Kidney (tissue), 14 donors: Measurements from ENCODE around the gene TOB1. TPM values are rescaled to one million over a fixed set of nuclear protein-coding genes. Genes with fewer than 3 reads are reported as not detected.

Source experiments
- DNase-seq, 5 donors: peaks; one replicate each; pipeline ENCODE4 v3.0.0-alpha.2; 2013 to 2020
- FAIRE-seq: peaks from 2 replicates; lab custom pipeline; 2012; peaks lifted over from hg19 to GRCh38; lab: Jason Lieb, UNC
- H3K27ac ChIP-seq, 2 donors: one replicate each; pipeline ENCODE4 v1.7.0; 2013; ENCODE audit warnings: low read depth in 2 of 2, low read length in 2 of 2, inconsistent platforms in 1 of 2
- H3K27me3 ChIP-seq: one replicate; pipeline ENCODE4 v1.7.1; 2013; ENCODE audit warnings: low read length, inconsistent platforms; ENCODE audit not compliant: control insufficient read depth, insufficient read depth
- H3K36me3 ChIP-seq, 3 donors: one replicate each; pipeline versions ENCODE4 v1.7.0 to v1.7.1; 2013; ENCODE audit warnings: low read length in 3 of 3, control low read depth in 1 of 3, inconsistent platforms in 1 of 3; ENCODE audit not compliant: insufficient read depth in 3 of 3, control insufficient read depth in 2 of 3
- H3K4me1 ChIP-seq, 3 donors: one replicate each; pipeline versions ENCODE4 v1.7.0 to v1.7.1; 2013; ENCODE audit warnings: low read length in 3 of 3, inconsistent platforms in 1 of 3, low read depth in 1 of 3; ENCODE audit not compliant: control insufficient read depth in 2 of 3, insufficient read depth in 2 of 3
- H3K4me3 ChIP-seq, 3 donors: one replicate each; pipeline versions ENCODE4 v1.7.0 to v1.8.1; 2013; ENCODE audit warnings: low read length in 3 of 3, control low read depth in 1 of 3, inconsistent platforms in 1 of 3
- H3K9ac ChIP-seq, 3 donors: one replicate each; pipeline versions ENCODE4 v1.7.0 to v1.7.1; 2013; ENCODE audit warnings: low read length in 3 of 3, control low read depth in 1 of 3, inconsistent platforms in 1 of 3
- H3K9me3 ChIP-seq, 3 donors: one replicate each; pipeline versions ENCODE4 v1.7.0 to v1.7.1; 2013; ENCODE audit warnings: low read length in 3 of 3, control low read depth in 1 of 3, inconsistent platforms in 1 of 3; ENCODE audit not compliant: control insufficient read depth in 2 of 3, insufficient read depth in 1 of 3
- intact Hi-C: fragments of 100-400 bp; cut with DNase I; formaldehyde crosslinking; loops from one replicate; pipeline ENCODE4 v1.11.1; 2022
- polyA plus RNA-seq: library from polyadenylated mRNA; stranded (reverse); fragments of 350-450 nt; fragmentation: Illumina TruSeq; extraction: RNeasy Lipid Tissue Mini Kit (QIAGEN cat#74804); gene quantifications from one replicate; pipeline ENCODE4 v1.2.3, GENCODE V29; 2014; ENCODE audit warnings: low read depth, low replicate concordance; ENCODE audit not compliant: insufficient read depth
- total RNA-seq: library from RNA; stranded (reverse); fragmentation: NEBNext Ultra II Directional; extraction: Animal tissue kit (Norgen Biotek cat#: 25700); gene quantifications from one replicate; pipeline ENCODE4 v1.2.1, GENCODE V29; 2021
- TF ChIP-seq, protein P1 (sequence below): IDR thresholded peaks from 3 replicates; pipeline ENCODE4 v1.5.1; 2012; ENCODE audit warnings: mild to moderate bottlenecking, moderate library complexity, borderline replicate concordance; ENCODE audit not compliant: insufficient read depth; ENCODE audit errors: extremely low read depth
- donor health status: control.
- donor health status: control.
- donor health status: control.
- donor health status: control.
- donor health status: control.
- donor health status: DM: yes; HTN: yes; CAD: no.
- donor health status: Normal renal cell carcinoma (clear cell type).

TOB1 gene
- total and polyA plus RNA-seq, 2 donors from 2014 or later = 52.5 to 141 TPM

DNA sequence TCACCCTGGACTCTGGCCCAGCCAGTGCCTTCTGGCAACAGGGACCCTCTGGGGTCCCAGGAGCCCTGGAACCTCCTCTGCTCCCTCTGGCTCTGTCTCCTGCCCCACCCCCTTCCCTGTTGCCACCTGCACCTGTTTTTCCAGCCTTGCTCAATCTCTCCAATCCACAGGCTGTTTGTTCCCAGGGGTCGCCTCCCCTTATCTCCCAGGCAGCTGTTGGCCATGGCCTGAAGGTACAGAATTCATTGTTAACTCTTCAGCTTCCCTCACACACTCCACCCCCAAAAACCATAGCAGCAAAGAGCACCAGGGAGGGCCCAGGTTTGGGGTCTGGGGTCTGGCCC, 39.3 kb upstream of the TOB1 start:
- TF ChIP-seq, protein P1, sequence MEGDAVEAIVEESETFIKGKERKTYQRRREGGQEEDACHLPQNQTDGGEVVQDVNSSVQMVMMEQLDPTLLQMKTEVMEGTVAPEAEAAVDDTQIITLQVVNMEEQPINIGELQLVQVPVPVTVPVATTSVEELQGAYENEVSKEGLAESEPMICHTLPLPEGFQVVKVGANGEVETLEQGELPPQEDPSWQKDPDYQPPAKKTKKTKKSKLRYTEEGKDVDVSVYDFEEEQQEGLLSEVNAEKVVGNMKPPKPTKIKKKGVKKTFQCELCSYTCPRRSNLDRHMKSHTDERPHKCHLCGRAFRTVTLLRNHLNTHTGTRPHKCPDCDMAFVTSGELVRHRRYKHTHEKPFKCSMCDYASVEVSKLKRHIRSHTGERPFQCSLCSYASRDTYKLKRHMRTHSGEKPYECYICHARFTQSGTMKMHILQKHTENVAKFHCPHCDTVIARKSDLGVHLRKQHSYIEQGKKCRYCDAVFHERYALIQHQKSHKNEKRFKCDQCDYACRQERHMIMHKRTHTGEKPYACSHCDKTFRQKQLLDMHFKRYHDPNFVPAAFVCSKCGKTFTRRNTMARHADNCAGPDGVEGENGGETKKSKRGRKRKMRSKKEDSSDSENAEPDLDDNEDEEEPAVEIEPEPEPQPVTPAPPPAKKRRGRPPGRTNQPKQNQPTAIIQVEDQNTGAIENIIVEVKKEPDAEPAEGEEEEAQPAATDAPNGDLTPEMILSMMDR = no peak
- DNase-seq (peak in 1 of 5 donors; percentile 53), FAIRE-seq (no peak)
- no peaks in the 10 kb centered on the region for H3K9me3 ChIP-seq
- H3K4me3 ChIP-seq = no peak overlapping the region
- no peaks in the 10 kb centered on the region for H3K36me3 ChIP-seq
- intact Hi-C loops = no loop called here
- peak overlapping the region in 1 of 3 donors; percentile 65 for H3K9ac ChIP-seq
- no peaks in the 10 kb centered on the region for H3K27me3 ChIP-seq
- H3K27ac ChIP-seq = peak overlapping the region; percentile 87 to 94
- peaks cover 8 to 61% (median 46%) of the 10 kb centered on the region in 3 donors for H3K4me1 ChIP-seq

DNA sequence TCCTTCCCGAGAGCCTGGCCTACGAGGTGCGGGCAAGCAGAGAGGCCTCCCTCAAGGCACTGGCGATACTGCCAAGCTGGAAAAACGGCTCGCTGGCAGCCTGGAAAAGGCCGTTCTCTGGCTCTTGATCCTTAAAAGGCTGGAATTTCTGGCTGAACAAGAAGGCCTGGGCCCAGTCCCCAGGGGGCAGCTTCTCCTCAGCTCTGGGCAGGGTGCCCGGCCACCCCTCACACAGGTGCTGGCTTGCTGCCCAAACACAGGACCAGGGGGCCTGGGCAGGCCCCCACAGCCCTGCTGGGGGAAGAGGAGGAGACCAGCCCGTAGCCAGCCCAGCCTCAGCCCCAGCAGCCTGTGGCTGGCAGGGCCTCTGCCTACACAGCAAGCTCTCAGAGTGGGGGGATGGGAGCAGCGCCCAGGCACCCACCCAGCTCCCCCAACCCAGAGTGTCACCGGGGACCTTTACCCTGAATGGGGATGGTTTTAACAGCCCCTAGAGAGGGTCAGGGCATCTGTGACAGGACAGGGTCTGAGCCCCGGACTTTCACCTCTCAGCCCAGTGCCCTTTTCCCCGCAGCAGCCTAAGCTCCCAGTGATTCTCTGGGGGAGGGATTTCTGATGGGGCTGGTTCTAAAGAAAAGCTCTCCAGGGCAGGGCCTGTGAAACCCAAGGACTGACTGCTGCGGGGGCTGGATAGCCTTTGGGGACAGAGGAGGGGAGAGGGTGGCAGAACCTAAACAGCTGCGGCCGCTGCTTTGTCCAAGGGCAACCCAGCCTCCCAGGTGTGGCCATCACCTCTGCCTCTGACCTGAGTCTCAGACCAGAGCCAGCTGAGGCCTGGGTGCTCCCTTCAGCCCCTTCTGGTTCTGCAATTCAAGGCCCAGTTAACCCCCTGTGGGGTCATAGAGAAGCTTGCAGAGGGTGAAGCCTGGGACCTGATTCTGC, 38.6 kb upstream of the TOB1 start:
- no peak for FAIRE-seq
- intact Hi-C loops = no loop called here
- no peaks in the 10 kb centered on the region for H3K27me3 ChIP-seq
- no peaks in the 10 kb centered on the region for H3K9me3 ChIP-seq
- DNase-seq = peak; percentile 68 to 92 (median 80)
- TF ChIP-seq, protein P1 = peak; percentile 3
- H3K4me3 ChIP-seq = no peak overlapping the region
- H3K9ac ChIP-seq = peak overlapping the region in 2 of 3 donors; percentile 20 to 65
- peaks cover 8 to 57% (median 42%) of the 10 kb centered on the region in 3 donors for H3K4me1 ChIP-seq
- H3K36me3 ChIP-seq = no peaks in the 10 kb centered on the region
- H3K27ac ChIP-seq = peak overlapping the region; percentile 87 to 94

DNA sequence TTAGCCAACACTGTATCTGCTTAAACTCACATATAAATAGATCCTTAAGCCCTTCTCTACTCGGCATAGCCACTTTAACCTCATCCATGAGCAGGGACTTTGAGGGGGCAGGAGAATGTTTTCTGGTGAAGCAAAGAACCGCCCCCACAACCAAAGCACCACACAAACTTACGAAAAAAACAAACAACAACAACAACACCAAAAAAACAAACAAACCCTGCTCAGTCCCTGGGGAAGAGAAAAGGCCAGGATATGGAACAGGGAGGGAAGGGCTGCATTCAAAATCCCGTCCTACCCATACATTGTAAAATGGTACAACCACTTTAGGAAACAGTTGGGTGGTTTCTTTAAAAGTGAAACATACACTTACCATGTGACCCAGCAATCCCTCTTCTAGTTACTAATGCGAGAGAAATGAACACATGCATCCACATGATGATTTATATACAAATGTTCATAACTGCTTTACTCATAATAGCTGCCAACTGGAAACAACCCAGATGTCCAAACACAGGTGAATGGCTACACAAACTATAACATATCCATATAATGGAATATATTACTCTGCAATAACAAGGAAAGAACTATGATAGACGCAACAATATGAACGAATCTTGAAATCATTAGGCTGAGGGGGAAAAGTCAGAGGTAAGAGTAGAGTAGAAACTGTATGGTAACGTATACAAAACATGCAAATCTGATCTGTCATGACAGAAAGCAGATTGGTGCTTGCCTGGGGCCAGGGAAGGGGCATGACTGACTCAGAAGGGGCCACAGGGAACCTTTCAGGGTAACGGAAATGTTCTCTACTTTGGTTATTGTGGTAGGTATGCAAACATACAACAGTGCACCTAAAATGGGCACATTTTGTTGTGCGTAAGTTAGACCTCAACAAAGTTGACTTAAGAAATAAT, 37.7 kb upstream of the TOB1 start:
- DNase-seq (peak in 1 of 5 donors; percentile 39), FAIRE-seq (no peak)
- Histone ChIP-seq H3K27me3 (no peaks in the 10 kb centered on the region), H3K27ac (peak overlapping the region; percentile 87 to 94), H3K4me3 (no peak overlapping the region), H3K36me3 (no peaks in the 10 kb centered on the region), H3K9ac (peak overlapping the region in 1 of 3 donors; percentile 65), H3K9me3 (no peaks in the 10 kb centered on the region), H3K4me1 (peaks cover 8 to 48% (median 34%) of the 10 kb centered on the region in 3 donors)
- TF ChIP-seq, protein P1 = no peak
- intact Hi-C loops = no loop called here
